ENCODE data around the gene GALNT6.

The GALNT6 gene, protein sequence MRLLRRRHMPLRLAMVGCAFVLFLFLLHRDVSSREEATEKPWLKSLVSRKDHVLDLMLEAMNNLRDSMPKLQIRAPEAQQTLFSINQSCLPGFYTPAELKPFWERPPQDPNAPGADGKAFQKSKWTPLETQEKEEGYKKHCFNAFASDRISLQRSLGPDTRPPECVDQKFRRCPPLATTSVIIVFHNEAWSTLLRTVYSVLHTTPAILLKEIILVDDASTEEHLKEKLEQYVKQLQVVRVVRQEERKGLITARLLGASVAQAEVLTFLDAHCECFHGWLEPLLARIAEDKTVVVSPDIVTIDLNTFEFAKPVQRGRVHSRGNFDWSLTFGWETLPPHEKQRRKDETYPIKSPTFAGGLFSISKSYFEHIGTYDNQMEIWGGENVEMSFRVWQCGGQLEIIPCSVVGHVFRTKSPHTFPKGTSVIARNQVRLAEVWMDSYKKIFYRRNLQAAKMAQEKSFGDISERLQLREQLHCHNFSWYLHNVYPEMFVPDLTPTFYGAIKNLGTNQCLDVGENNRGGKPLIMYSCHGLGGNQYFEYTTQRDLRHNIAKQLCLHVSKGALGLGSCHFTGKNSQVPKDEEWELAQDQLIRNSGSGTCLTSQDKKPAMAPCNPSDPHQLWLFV

DNA sequence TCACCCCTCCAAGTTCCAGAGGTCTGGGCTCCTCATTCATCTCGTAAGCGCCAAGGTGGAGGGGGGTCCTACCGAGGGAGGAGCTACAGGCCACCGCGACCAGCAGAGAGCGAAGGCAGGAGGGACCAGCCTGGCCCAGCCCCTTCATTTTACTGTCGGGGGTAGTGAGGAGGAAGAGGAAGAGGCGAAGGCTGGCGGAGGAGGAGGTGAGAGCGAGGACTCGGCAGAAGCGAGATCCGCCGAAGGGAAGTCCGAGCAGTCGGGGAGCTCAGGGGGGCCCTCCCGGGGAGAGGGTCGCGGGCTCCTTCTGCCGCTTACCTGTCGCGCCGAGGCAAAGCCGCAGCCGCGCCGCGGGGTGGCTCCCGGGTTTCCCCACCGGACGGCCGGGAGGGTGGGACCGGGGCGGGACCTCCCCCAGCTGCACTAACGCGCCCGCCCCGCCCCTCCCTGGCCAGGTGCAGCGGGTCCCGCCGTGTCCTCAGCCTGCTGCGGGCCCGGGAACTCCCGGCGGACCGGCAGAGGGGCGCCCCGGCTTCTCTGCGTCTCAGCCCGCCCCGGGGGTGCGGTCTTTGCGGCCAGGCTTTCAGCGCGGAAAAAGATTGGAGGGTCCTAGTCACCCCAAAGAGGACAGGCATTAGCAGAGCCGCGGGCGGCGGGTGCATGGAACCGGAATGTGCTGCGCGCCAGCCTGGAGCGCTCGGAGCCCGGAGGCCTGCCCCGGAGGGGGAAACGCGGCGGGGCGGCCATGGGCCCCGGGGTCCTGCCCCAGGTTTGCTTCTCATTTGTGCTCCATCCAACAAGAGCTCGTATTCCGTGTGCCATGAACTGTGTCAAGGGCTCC lies at the start of gene GALNT6:
TSS of gene GALNT6 (minus strand) at position 124 of the 841 bp plus-strand sequence. CDS start 11,625 bp downstream, outside the sequence.
- no peak for TF ChIP-seq POLR2A (IDR thresholded peaks at IDR 0.05; ENCODE audit: low read depth, low read length)
- FAIRE-seq = no peak
- no peak for DNase-seq (ENCODE audit: insufficient read length, low spot score)

DNA sequence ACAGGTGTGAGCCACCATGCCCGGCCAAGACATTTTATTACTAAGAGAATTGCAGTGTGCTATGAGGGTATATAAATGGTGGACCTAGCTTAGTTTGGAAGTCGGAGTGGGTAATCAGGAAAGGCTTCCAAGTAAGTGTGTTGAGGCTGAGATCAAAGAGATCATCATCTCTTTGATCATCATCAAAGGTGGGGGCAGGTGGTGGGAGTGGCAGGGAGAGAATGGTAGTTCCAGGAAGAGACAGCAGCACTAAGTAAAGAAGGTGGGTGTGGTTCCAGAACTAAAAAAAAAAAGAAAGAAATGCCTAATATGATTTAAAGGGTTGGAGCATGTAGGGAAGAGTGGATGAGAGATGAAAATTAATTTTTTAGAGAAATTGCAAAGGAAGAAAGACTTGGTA lies 48.1 kb upstream of the GALNT6 start:
- no peak for FAIRE-seq

DNA sequence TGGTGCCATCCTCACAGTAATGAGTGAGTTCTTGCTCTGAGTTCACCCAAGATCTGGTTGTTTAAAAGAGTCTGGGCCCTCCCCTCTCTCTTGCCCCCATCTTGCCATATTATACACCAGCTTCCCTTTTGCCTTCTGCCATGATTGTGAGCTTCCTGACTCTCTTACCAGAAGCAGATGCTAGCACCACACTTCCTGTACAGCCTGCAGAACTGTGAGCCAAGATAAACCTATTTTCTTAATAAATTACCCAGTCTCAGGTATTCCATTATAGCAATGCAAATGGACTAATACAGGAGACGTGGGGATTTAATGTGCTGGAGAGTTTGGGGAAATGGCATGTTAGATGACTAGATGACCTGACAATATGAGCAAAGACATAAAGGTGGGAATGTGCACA lies 46.2 kb upstream of the GALNT6 start:
- no peak for FAIRE-seq
- DNase-seq (ENCODE audit: insufficient read length, low spot score) = no peak
- no peak for TF ChIP-seq POLR2A (IDR thresholded peaks at IDR 0.05; ENCODE audit: low read depth, low read length)

More for the DNA sequence above, 48.1 kb upstream of the GALNT6 start:
- no peak for DNase-seq (ENCODE audit: insufficient read length, low spot score)
- no peak for TF ChIP-seq POLR2A (IDR thresholded peaks at IDR 0.05; ENCODE audit: low read depth, low read length)

DNA sequence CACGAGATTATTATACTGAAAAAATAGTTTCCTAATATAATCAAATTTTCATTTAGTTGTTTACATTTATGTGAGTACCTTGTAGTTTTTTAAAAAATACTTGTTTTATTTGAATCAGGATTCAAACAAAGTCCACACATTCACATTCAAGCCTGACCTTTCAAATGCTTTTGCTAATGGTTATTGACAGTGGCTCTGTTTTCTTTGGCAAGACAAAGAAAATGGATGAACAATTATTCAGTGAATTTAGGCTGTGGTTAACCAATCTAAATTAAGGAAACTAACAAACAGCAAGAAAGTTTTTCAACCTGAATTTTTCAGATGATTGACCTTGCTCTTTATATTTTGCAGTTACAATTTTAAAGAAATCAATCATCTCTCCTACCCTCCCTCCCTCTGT lies 43.1 kb upstream of the GALNT6 start:
- DNase-seq (ENCODE audit: insufficient read length, low spot score) (no peak), FAIRE-seq (peak; percentile 30)
- no peak for TF ChIP-seq POLR2A (IDR thresholded peaks at IDR 0.05; ENCODE audit: low read depth, low read length)

DNA sequence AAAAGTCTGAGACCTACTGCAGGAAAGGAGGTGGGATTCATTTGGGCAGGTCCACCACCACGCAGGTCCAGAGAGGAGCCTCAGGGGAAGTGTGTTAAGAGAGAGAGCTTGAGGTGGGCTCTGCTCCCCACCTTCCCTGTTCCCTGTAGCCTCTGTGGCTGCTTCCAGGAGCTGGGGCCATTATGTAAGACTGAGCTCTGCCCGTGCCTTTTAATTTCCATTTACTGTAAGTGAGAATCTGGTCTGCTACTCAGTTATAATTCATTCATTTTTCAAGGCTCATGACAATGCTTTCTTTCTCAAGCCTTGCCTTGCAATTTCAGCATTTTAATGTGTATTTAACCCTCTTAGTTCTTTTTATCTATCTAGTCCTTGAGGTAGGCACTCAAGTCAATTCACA lies 41.7 kb upstream of the GALNT6 start:
- FAIRE-seq = no peak
- no peak for TF ChIP-seq POLR2A (IDR thresholded peaks at IDR 0.05; ENCODE audit: low read depth, low read length)
- no peak for DNase-seq (ENCODE audit: insufficient read length, low spot score)

DNA sequence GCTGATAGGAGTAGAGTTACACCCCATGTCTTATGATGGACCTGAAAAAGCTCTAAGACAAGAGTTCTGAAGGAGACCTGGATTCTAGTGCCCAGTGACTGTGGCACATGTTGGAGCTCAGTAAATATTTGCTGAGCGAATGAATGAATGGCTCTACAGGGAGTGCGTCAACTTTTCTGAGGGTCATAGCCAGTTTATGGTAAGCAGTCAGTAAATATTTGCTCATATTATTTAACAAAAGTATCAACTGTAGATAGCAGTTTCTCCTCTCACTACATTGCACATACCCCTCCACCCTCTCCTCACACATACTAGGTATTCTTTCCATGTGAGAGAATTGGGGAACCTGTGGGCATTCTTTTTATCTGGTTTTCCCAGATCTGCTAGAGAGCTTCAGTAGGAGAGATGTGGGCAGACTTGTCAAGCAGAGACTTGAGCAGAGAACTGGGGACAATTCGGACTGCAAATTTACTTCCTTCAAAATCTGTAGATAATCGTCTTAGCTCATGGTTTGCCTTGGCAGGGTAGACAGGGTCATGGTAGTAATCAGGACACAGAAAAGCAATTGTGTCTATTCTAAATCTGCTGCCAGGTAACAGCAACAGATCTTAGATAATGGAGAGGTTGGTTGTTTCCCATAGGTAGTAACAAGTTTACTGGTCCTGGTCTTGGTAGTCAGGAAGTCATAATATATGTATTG lies 39.1 kb upstream of the GALNT6 start:
- FAIRE-seq = no peak
- no peak for TF ChIP-seq POLR2A (IDR thresholded peaks at IDR 0.05; ENCODE audit: low read depth, low read length)

DNA sequence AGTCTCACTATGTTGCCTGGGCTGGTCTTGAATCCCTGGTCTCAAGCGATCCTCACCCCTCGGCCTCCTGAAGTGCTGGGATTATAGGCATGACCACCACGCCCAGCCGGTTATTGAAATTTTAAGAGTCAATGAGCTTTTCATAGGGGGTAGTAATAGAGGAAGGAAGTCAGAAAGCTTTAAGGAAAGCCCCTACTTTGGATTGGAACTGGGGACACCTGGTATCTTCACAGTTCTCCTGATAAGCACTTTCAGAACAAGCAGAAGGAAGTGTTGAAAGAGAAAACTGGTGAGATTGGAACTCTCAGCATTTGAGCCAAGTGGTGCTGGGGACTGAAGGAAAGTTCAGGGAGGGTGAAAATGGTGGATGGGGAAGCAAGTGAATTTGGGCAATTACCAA lies 38.5 kb upstream of the GALNT6 start:
- DNase-seq (ENCODE audit: insufficient read length, low spot score) (no peak), FAIRE-seq (no peak)
- TF ChIP-seq POLR2A (IDR thresholded peaks at IDR 0.05; ENCODE audit: low read depth, low read length) = no peak

More for the DNA sequence above, 39.1 kb upstream of the GALNT6 start:
- no peak for DNase-seq (ENCODE audit: insufficient read length, low spot score)

DNA sequence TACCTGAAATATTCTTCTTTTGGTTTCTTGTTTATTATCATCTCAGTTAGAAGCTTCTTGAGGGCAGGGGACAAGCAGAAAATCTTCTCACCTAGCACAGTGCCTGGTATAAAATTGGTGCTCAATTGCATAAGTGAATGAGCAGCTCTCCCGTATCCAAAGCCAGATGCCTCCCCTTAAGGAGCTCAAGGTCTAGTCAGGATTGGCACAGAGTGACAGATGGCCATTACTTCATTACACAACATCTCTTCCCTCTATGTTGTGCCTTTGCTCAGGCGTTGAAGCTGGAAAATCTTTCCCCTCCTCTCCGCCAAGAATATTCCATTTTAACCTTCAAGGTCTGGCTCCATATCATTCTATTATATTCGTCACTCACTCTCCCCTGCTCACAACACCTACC lies 37.0 kb upstream of the GALNT6 start:
- DNase-seq (ENCODE audit: insufficient read length, low spot score) = no peak

DNA sequence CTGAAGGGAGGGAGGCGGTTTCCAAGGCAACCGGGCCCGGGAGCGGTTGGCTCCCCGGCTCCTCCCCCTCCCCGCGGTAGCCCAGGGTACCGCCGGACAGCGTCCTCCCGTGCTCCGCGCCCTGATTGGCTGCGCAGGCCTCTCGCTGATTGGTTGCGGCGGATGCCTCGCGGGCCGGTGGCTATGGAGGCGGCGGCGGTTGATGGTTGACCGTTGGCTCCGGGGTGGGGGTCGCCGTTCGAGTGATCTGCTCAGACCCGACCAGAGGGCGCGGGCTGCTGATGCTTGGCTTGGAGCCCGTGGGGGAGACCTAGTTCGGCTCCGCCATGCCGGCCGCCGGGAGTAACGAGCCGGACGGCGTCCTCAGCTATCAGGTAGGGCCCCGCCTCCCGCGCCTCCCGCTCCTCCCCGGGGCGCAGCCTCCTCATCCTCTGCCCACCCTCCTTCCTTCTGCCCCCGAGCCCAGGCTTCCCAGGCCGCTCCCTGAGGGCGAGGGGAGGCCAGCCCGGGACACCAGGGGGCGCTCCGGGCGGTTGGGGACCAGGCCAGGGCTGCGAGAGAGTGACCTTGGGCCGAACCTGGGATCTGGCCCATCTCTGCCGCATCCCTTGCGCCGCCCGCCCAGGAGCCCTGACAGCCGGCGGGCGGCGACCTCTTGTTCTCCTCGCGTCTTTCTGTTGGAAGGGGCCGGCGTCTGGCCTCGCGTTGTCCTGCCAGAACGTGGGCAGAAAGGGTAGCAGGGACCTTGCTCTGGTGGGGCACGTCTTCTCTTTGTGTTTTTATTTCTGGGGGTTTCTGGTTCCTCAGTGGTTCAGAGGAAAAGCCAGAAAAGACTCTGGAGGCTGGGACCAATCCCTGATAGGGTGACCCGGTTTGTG lies 33.7 kb upstream of the GALNT6 start, which contains the start of gene SLC4A8:
TSS of gene SLC4A8 (plus strand) at position 170 of the 878 bp plus-strand sequence. CDS start at position 327, 157 bp downstream.
- peak; percentile 43 for FAIRE-seq
- DNase-seq (ENCODE audit: insufficient read length, low spot score) = peak; percentile 94
- TF ChIP-seq POLR2A (IDR thresholded peaks at IDR 0.05; ENCODE audit: low read depth, low read length) = 0 out of 2 replicates have a peak, but pooled peaks have one; percentile 39

More for the DNA sequence above, 37.0 kb upstream of the GALNT6 start:
- no peak for FAIRE-seq
- no peak for TF ChIP-seq POLR2A (IDR thresholded peaks at IDR 0.05; ENCODE audit: low read depth, low read length)

DNA sequence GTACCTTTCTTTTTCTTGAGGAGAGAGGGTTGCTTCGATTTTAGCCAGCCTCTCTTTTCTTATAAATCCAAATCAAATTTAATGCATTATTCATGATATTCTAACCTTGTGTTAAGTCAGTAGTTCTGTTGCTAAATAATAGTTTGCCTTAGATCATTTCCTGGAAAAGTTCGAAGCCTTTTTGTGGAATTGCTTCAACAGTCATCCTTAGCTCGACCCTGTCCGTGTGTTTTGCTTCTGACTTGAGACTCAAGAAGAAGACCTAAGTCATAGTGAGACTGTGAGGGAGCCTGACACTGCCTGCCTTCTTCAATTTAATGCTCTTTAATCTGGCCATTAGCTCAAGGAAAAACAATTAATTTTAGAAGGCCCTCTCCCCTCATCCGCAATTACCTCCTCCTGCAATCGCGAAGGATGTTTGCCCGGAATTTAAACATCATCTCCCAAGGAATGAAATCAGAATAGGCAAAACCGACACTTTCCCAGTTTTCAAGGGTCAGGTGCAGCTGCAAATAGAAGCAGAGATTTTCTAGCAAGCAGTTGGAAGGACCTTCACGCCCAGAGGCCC lies 33.0 kb upstream of the GALNT6 start:
- DNase-seq (ENCODE audit: insufficient read length, low spot score) = no peak
- no peak for FAIRE-seq
- TF ChIP-seq POLR2A (IDR thresholded peaks at IDR 0.05; ENCODE audit: low read depth, low read length) = no peak

DNA sequence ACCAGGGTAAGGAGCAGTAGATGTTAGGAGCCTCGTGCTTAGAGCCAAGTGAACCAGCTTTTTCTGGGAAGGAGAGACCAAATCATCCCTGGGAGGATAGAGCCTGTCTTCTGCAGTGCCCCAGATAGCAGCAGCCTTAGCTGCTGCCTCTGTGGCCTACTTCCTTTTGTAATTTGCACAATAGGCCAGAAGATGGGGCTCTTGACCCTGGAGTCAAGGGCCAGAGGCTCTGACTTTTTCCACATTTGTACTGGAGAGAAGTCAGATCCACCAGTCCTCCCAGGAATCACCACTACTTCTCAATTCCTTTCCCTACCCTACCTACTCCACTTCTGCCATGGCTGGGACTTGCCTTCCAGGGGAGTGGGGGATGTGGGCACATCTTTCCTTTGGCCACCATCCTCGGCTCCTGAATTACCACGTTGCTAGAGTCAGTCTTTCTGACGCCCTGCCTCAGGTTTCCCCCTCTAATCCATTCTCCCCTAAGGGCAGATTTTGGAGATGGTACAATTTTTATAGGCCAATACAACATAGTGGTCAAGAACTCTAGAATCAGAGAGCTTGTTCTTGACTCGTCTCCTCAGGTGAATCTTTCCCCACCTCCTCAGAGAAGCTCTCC lies 30.2 kb upstream of the GALNT6 start:
- FAIRE-seq = peak; percentile 82
- no peak for TF ChIP-seq POLR2A (IDR thresholded peaks at IDR 0.05; ENCODE audit: low read depth, low read length)
- DNase-seq (ENCODE audit: insufficient read length, low spot score) = peak; percentile 33

Data from H54 (cell line).